HepG2 (cell line): Measurements from ENCODE around the gene PRR23B. TPM values are rescaled to one million over a fixed set of nuclear protein-coding genes. Genes with fewer than 3 reads are reported as not detected.

Source experiments
- ATAC-seq: fragments of 200-7000 bp; cut with Tn5 transposase; 3 replicates; pipeline ENCODE4 v1.9.1; 2020; ENCODE audit warnings: mild to moderate bottlenecking, moderate library complexity
- BruUV-seq: library from RNA; stranded (reverse); fragments of 400-500 nt; replicated peaks from 2 replicates; lab custom pipeline; 2021; lab: Mats Ljungman, UMichigan
- CTCF ChIA-PET: fragments of 300-600 bp; formaldehyde crosslinking; extraction: SDS; loops from one replicate; lab custom pipeline; 2021; ENCODE audit warnings: low total read pairs, inconsistent platforms, low intra/inter-chr PET ratio; lab: Yijun Ruan, JAX
- POLR2A ChIA-PET: fragments of 350-600 bp; sonication (Branson Sonifier 250); formaldehyde crosslinking; loops from one replicate; lab custom pipeline; 2020; ENCODE audit warnings: antibody characterized with exemption, inconsistent platforms; lab: Yijun Ruan, JAX
- DNase-seq: peaks from one replicate; pipeline ENCODE4 v3.0.0-alpha.2; 2015; ENCODE audit warnings: low spot score
- FAIRE-seq: peaks from 3 replicates; lab custom pipeline; 2011; peaks lifted over from hg19 to GRCh38; lab: Jason Lieb, UNC
- H2AFZ ChIP-seq: one replicate; pipeline ENCODE4 v1.6.1; 2011; ENCODE audit warnings: low read length, inconsistent platforms
- H3K27ac ChIP-seq: fragments of 300-600 bp; 3 replicates; pipeline ENCODE4 v1.8.0; 2011; ENCODE audit warnings: mixed run types, mild to moderate bottlenecking, mixed read lengths, low read length, inconsistent platforms; ENCODE audit not compliant: insufficient read depth; ENCODE audit errors: extremely low read length
- H3K27me3 ChIP-seq, 2 experiments: fragments of 200-600 bp in 1 of 2; 2 replicates in 1 of 2; 3 replicates in 1 of 2; pipeline versions ENCODE4 v1.6.0 to v1.8.0; 2011; ENCODE audit warnings: low read length in 2 of 2, mild to moderate bottlenecking in 2 of 2, moderate library complexity in 2 of 2, inconsistent platforms in 1 of 2; ENCODE audit not compliant: insufficient read depth in 2 of 2, control insufficient read depth in 1 of 2
- H3K36me3 ChIP-seq, 2 experiments: fragments of 200-600 bp in 1 of 2; replicated peaks in 1 of 2; 2 replicates in 1 of 2; 3 replicates in 1 of 2; pipeline versions ENCODE4 v1.5.1 to v1.8.0; 2011; ENCODE audit warnings: low read length in 2 of 2, inconsistent platforms in 1 of 2; ENCODE audit not compliant: insufficient read depth in 2 of 2, control insufficient read depth in 1 of 2
- H3K4me1 ChIP-seq: 2 replicates; pipeline ENCODE4 v1.5.1; 2012; ENCODE audit warnings: low read length, inconsistent platforms; ENCODE audit not compliant: insufficient read depth
- H3K4me2 ChIP-seq: 2 replicates; pipeline ENCODE4 v1.6.0; 2011; ENCODE audit warnings: low read depth, low read length, inconsistent platforms
- H3K4me3 ChIP-seq, 3 experiments: fragments of 200-600 bp in 1 of 3; sonication (generic), shearing (Covaris generic) in 1 of 3; replicated peaks in 1 of 3; 2 replicates each; pipeline ENCODE4 v1.5.1; 2011 to 2016; ENCODE audit warnings: low read length in 3 of 3, inconsistent platforms in 2 of 3, low read depth in 2 of 3, mild to moderate bottlenecking in 2 of 3, control low read depth in 1 of 3, mixed read lengths in 1 of 3; ENCODE audit not compliant: insufficient read depth in 1 of 3
- H3K79me2 ChIP-seq: one replicate; pipeline ENCODE4 v1.6.1; 2011; ENCODE audit warnings: low read length, inconsistent platforms; ENCODE audit not compliant: insufficient read depth
- H3K9ac ChIP-seq: 2 replicates; pipeline ENCODE4 v1.6.0; 2011; ENCODE audit warnings: mild to moderate bottlenecking, low read depth, low read length, inconsistent platforms; ENCODE audit not compliant: insufficient read depth
- H3K9me3 ChIP-seq: 2 replicates; pipeline ENCODE4 v1.5.1; 2012; ENCODE audit warnings: mild to moderate bottlenecking, low read length
- H4K20me1 ChIP-seq: 2 replicates; pipeline ENCODE4 v1.6.0; 2011; ENCODE audit warnings: inconsistent platforms, mild to moderate bottlenecking, low read length, moderate library complexity; ENCODE audit not compliant: insufficient read depth
- CEBPG ChIP-seq: IDR thresholded peaks from 2 replicates; pipeline ENCODE4 v1.6.1; 2016
- ELF4 ChIP-seq: sonication (generic); formaldehyde crosslinking; IDR thresholded peaks from 2 replicates; pipeline ENCODE4 v1.5.0; 2020; ENCODE audit warnings: missing genetic modification reagents, mild to moderate bottlenecking, moderate library complexity, borderline replicate concordance
- JUND ChIP-seq: sonication (generic); formaldehyde crosslinking; IDR thresholded peaks from 2 replicates; pipeline ENCODE4 v1.8.0; 2022; ENCODE audit warnings: mild to moderate bottlenecking, missing genetic modification reagents
- MAFF ChIP-seq: IDR thresholded peaks from 2 replicates; pipeline ENCODE4 v1.6.1; 2011; ENCODE audit warnings: low read depth, low read length, improper control_type of control experiment
- SMARCC2 ChIP-seq: fragments of 450-650 bp; IDR thresholded peaks from 2 replicates; pipeline ENCODE4 v1.6.1; 2017; ENCODE audit warnings: antibody characterized with exemption, mild to moderate bottlenecking
- TSC22D2 ChIP-seq: sonication (generic); formaldehyde crosslinking; IDR thresholded peaks from 2 replicates; pipeline ENCODE4 v1.5.1; 2020; ENCODE audit warnings: missing genetic modification reagents, mild to moderate bottlenecking, borderline replicate concordance
- ZNF335 ChIP-seq: sonication (generic); formaldehyde crosslinking; IDR thresholded peaks from 2 replicates; pipeline ENCODE4 v1.4.0; 2020; ENCODE audit warnings: missing genetic modification reagents
- ZNF543 ChIP-seq: sonication (generic); formaldehyde crosslinking; IDR thresholded peaks from 2 replicates; pipeline ENCODE4 v1.4.0; 2020; ENCODE audit warnings: mild to moderate bottlenecking, missing genetic modification reagents
- ZNF619 ChIP-seq: sonication (generic); formaldehyde crosslinking; IDR thresholded peaks from 2 replicates; pipeline ENCODE4 v1.4.0; 2020; ENCODE audit warnings: mild to moderate bottlenecking, missing genetic modification reagents
- ZNF766 ChIP-seq: sonication (generic); formaldehyde crosslinking; IDR thresholded peaks from 2 replicates; pipeline ENCODE4 v1.5.0; 2020; ENCODE audit warnings: missing genetic modification reagents, borderline replicate concordance
- WGBS: methylation state at CpG from one replicate; pipeline ENCODE4 v1.1.6; 2017; ENCODE audit warnings: low lambda C conversion rate; 5-methylcytosine and 5-hydroxymethylcytosine counted together
- in situ Hi-C: cut with HindIII; loops from 2 replicates; pipeline ENCODE4 v1.10.0; 2017; ENCODE audit warnings: low pct_unique_long_range_greater_than_20kb; ENCODE audit not compliant: extremely low pct_ligation_motif_present
- intact Hi-C: fragments of 100-400 bp; cut with micrococcal nuclease; formaldehyde crosslinking; loops from one replicate; pipeline ENCODE4 v1.10.0; 2022; ENCODE audit not compliant: unreplicated experiment
- polyA plus RNA-seq, 8 experiments: library from polyadenylated mRNA; depleted of rRNA in 3 of 8; stranded (reverse) in 7 of 8; unstranded in 1 of 8; fragments of >200 nt; fragmentation: Illumina TruSeq in 4 of 8; extraction: Trizol in 4 of 8; gene quantifications; 2 replicates each; pipeline versions ENCODE4 v1.2.1 to v1.2.3, GENCODE V29; 2011 to 2016; ENCODE audit warnings: low read depth in 4 of 8, missing spikeins in 1 of 8, mixed read lengths in 1 of 8; ENCODE audit not compliant: insufficient read depth in 1 of 8
- total RNA-seq, 5 experiments: library from RNA; depleted of rRNA; stranded (reverse); fragments of >200 nt; fragmentation: Illumina TruSeq; extraction: Trizol; gene quantifications; 2 replicates each; pipeline ENCODE4 v1.2.3, GENCODE V29; 2016; ENCODE audit warnings: low read depth in 1 of 5
- TF ChIP-seq, protein P1 (sequence below): sonication (generic); formaldehyde crosslinking; IDR thresholded peaks from 2 replicates; pipeline ENCODE4 v1.5.0; 2020; ENCODE audit warnings: mild to moderate bottlenecking, missing genetic modification reagents, borderline replicate concordance
- TF ChIP-seq, protein P2 (sequence below): IDR thresholded peaks from 2 replicates; pipeline ENCODE4 v1.6.1; 2012; ENCODE audit warnings: inconsistent platforms

The PRR23B gene
- total and polyA plus RNA-seq, 2 of the 13 experiments (the other 11 are each of a cell fraction or from before 2014, with no cell fraction given), result not detected

DNA sequence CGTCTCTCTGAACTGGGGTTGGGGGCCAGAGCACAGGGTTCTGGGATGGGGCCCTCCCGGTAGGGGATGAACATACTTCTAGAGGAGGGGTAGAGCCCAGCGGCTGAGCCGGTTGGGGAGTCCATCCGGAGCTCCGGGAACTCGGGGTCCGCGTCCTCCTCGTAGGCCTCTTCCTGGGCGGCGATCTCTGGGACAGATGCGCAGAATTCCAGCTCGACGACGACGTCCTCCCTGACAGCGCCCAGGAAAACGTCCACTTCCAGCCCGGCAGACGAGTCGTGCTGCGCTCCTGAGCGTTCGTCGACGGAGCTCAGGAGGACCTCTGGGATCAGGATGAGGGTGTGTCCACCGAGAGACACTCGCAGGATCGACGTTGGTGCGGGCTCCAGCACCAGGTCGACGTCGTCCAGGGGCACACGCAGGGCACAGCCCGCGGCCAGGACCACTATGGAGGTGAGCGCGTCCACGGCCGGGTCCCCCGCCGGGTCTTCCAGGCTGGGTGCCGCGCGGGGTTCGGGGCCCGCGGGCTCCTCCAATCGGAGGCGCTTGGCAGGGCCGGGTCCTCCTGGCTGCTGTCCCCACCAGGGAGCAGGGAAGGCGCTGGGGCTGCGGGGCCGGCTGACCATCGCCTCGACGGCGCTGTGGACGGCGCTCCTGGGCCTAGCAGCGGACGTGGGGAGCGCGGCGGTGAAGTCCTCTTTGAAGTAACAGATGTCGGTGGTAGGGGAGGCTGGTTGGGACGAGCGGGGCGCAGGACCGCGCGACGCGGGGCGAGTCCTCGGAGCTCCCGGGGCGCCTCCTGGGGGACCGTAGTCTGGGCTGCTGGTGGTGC lies 474 bp downstream of the PRR23B start:
- no peak for ATAC-seq
- Histone ChIP-seq H2AFZ (no peak overlapping the region), H4K20me1 (no peaks in the 10 kb centered on the region), H3K27me3 (no peaks in the 10 kb centered on the region), H3K27ac (no peak overlapping the region), H3K9me3 (no peaks in the 10 kb centered on the region), H3K9ac (no peak overlapping the region), H3K36me3 (no peaks in the 10 kb centered on the region), H3K4me2 (no peak overlapping the region), H3K79me2 (no peaks in the 10 kb centered on the region), H3K4me3 (no peak overlapping the region), H3K4me1 (no peaks in the 10 kb centered on the region)
- POLR2A ChIA-PET, result no interaction called here
- no TSS peak for BruUV-seq
- in situ Hi-C loops, result no loop called here
- no peak for FAIRE-seq
- intact Hi-C loops, result no loop called here
- CTCF ChIA-PET, result interaction anchor here (1.3 kb wide), 1 partner anchor 182 kb away, joined by 3 read pairs; no protein-coding TSS in a partner anchor
- no peak for DNase-seq
- WGBS, result 89% methylated on average over 42 of the region's 81 CpGs
- TF ChIP-seq SMARCC2 (no peak), MAFF (no peak), ZNF619 (CRISPR knock-in tag) (no peak), CEBPG (CRISPR knock-in tag) (no peak), ZNF335 (CRISPR knock-in tag) (no peak), ZNF543 (CRISPR knock-in tag) (no peak), JUND (CRISPR knock-in tag) (no peak), ELF4 (CRISPR knock-in tag) (no peak), TSC22D2 (CRISPR knock-in tag) (no peak), ZNF766 (CRISPR knock-in tag) (no peak)
- TF ChIP-seq, protein P1, sequence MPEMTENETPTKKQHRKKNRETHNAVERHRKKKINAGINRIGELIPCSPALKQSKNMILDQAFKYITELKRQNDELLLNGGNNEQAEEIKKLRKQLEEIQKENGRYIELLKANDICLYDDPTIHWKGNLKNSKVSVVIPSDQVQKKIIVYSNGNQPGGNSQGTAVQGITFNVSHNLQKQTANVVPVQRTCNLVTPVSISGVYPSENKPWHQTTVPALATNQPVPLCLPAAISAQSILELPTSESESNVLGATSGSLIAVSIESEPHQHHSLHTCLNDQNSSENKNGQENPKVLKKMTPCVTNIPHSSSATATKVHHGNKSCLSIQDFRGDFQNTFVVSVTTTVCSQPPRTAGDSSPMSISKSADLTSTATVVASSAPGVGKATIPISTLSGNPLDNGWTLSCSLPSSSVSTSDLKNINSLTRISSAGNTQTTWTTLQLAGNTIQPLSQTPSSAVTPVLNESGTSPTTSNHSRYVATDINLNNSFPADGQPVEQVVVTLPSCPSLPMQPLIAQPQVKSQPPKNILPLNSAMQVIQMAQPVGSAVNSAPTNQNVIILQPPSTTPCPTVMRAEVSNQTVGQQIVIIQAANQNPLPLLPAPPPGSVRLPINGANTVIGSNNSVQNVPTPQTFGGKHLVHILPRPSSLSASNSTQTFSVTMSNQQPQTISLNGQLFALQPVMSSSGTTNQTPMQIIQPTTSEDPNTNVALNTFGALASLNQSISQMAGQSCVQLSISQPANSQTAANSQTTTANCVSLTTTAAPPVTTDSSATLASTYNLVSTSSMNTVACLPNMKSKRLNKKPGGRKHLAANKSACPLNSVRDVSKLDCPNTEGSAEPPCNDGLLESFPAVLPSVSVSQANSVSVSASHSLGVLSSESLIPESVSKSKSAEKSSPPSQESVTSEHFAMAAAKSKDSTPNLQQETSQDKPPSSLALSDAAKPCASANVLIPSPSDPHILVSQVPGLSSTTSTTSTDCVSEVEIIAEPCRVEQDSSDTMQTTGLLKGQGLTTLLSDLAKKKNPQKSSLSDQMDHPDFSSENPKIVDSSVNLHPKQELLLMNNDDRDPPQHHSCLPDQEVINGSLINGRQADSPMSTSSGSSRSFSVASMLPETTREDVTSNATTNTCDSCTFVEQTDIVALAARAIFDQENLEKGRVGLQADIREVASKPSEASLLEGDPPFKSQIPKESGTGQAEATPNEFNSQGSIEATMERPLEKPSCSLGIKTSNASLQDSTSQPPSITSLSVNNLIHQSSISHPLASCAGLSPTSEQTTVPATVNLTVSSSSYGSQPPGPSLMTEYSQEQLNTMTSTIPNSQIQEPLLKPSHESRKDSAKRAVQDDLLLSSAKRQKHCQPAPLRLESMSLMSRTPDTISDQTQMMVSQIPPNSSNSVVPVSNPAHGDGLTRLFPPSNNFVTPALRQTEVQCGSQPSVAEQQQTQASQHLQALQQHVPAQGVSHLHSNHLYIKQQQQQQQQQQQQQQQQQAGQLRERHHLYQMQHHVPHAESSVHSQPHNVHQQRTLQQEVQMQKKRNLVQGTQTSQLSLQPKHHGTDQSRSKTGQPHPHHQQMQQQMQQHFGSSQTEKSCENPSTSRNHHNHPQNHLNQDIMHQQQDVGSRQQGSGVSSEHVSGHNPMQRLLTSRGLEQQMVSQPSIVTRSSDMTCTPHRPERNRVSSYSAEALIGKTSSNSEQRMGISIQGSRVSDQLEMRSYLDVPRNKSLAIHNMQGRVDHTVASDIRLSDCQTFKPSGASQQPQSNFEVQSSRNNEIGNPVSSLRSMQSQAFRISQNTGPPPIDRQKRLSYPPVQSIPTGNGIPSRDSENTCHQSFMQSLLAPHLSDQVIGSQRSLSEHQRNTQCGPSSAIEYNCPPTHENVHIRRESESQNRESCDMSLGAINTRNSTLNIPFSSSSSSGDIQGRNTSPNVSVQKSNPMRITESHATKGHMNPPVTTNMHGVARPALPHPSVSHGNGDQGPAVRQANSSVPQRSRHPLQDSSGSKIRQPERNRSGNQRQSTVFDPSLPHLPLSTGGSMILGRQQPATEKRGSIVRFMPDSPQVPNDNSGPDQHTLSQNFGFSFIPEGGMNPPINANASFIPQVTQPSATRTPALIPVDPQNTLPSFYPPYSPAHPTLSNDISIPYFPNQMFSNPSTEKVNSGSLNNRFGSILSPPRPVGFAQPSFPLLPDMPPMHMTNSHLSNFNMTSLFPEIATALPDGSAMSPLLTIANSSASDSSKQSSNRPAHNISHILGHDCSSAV (CRISPR knock-in tag), result no peak
- TF ChIP-seq, protein P2, sequence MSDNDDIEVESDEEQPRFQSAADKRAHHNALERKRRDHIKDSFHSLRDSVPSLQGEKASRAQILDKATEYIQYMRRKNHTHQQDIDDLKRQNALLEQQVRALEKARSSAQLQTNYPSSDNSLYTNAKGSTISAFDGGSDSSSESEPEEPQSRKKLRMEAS, result no peak
